Dedifferentiated amniotic fluid mesenchymal stem cell (primary cell): ENCODE results near the gene VRK1.
A peak's percentile ranks its signal among the peaks of the same experiment; 100 is the strongest.
"Not testable (repeated sequence)": the region's sequence is repeated elsewhere in the genome, so short reads cannot be mapped to it uniquely, and the experiment has no call there.

Experiments
- DNase-seq: peaks from one replicate; pipeline ENCODE4 v3.0.0-alpha.2; 2016; ENCODE audit errors: extremely low spot score

Gene VRK1

GRCh38 chr14:96796851-96797581, at the start of gene VRK1:
Gene VRK1 (plus strand): TSS chr14:96797382. CDS start chr14:96833472, 36,090 bp downstream.
- DNase-seq = peak; percentile 95

- DNase-seq = no peak
Observed at GRCh38 chr14:96747608-96748007, 49.6 kb upstream of the VRK1 start.

GRCh38 chr14:96748362-96748761, 48.8 kb upstream of the VRK1 start:
- DNase-seq = no peak

GRCh38 chr14:96751505-96751904, 45.7 kb upstream of the VRK1 start:
- no peak for DNase-seq

- no peak for DNase-seq
Observed at GRCh38 chr14:96752125-96752524, 45.1 kb upstream of the VRK1 start.

- DNase-seq = no peak
Observed at GRCh38 chr14:96752594-96752993, 44.6 kb upstream of the VRK1 start.

GRCh38 chr14:96754162-96754844, 42.9 kb upstream of the VRK1 start:
- DNase-seq = no peak

- no peak for DNase-seq
Observed at GRCh38 chr14:96754845-96755184, 42.4 kb upstream of the VRK1 start.

- DNase-seq = no peak
Observed at GRCh38 chr14:96756745-96757144, 40.4 kb upstream of the VRK1 start.

- DNase-seq = no peak
Observed at GRCh38 chr14:96757456-96757855, 39.7 kb upstream of the VRK1 start.

- DNase-seq = no peak
Observed at GRCh38 chr14:96761066-96761465, 36.1 kb upstream of the VRK1 start.

GRCh38 chr14:96762650-96763049, 34.5 kb upstream of the VRK1 start:
- no peak for DNase-seq

GRCh38 chr14:96764012-96764411, 33.2 kb upstream of the VRK1 start:
- DNase-seq = no peak

- not testable (repeated sequence) for DNase-seq
Observed at GRCh38 chr14:96765205-96765604, 32.0 kb upstream of the VRK1 start.

GRCh38 chr14:96772929-96773328, 24.3 kb upstream of the VRK1 start:
- no peak for DNase-seq

GRCh38 chr14:96776791-96777190, 20.4 kb upstream of the VRK1 start:
- no peak for DNase-seq

GRCh38 chr14:96780500-96780899, 16.7 kb upstream of the VRK1 start:
- no peak for DNase-seq

- no peak for DNase-seq
Observed at GRCh38 chr14:96781371-96781770, 15.8 kb upstream of the VRK1 start.

GRCh38 chr14:96782436-96782835, 14.7 kb upstream of the VRK1 start:
- DNase-seq = no peak

- no peak for DNase-seq
Observed at GRCh38 chr14:96783043-96783914, 13.9 kb upstream of the VRK1 start.

- no peak for DNase-seq
Observed at GRCh38 chr14:96783915-96784224, 13.3 kb upstream of the VRK1 start.

GRCh38 chr14:96790186-96790585, 7.0 kb upstream of the VRK1 start:
- no peak for DNase-seq

- DNase-seq = no peak
Observed at GRCh38 chr14:96790706-96791105, 6.5 kb upstream of the VRK1 start.
